Liver (tissue), 9 donors: ENCODE measurements around the gene DIDO1. TPM values are rescaled to one million over a fixed set of nuclear protein-coding genes. Genes with fewer than 3 reads are reported as not detected.

Experiments
- DNase-seq: peaks from one replicate; pipeline ENCODE4 v3.0.0-alpha.2; 2017; ENCODE audit warnings: low spot score
- H3K27ac ChIP-seq, 2 donors: one replicate each; pipeline ENCODE4 v1.7.0; 2013; ENCODE audit warnings: inconsistent platforms in 2 of 2, low read length in 2 of 2, control low read depth in 1 of 2, low read depth in 1 of 2, mild to moderate bottlenecking in 1 of 2
- H3K27me3 ChIP-seq, 4 donors: one replicate each; pipeline versions ENCODE4 v1.6.1 to v1.7.0; 2013; ENCODE audit warnings: low read length in 3 of 4, inconsistent platforms in 1 of 4, mild to moderate bottlenecking in 1 of 4, moderate library complexity in 1 of 4; ENCODE audit not compliant: control insufficient read depth in 4 of 4, insufficient read depth in 4 of 4
- H3K36me3 ChIP-seq, 4 donors: one replicate each; pipeline versions ENCODE4 v1.6.1 to v1.7.0; 2013; ENCODE audit warnings: low read length in 3 of 4, mild to moderate bottlenecking in 3 of 4, low read depth in 1 of 4, moderate library complexity in 1 of 4; ENCODE audit not compliant: control insufficient read depth in 4 of 4, insufficient read depth in 3 of 4
- H3K4me1 ChIP-seq, 4 donors: one replicate each; pipeline versions ENCODE4 v1.6.1 to v1.7.0; 2013; ENCODE audit warnings: low read length in 3 of 4, mild to moderate bottlenecking in 3 of 4, moderate library complexity in 1 of 4; ENCODE audit not compliant: control insufficient read depth in 4 of 4, insufficient read depth in 4 of 4
- H3K4me3 ChIP-seq, 3 donors: one replicate each; pipeline versions ENCODE4 v1.6.1 to v1.7.0; 2013; ENCODE audit warnings: low read length in 3 of 3, control low read depth in 1 of 3, low read depth in 1 of 3, mild to moderate bottlenecking in 1 of 3
- H3K9ac ChIP-seq, 2 donors: one replicate each; pipeline ENCODE4 v1.7.0; 2013; ENCODE audit warnings: low read length in 2 of 2, mild to moderate bottlenecking in 2 of 2, moderate library complexity in 2 of 2, control low read depth in 1 of 2, low read depth in 1 of 2
- H3K9me3 ChIP-seq, 4 donors: one replicate each; pipeline versions ENCODE4 v1.6.1 to v1.7.0; 2013; ENCODE audit warnings: low read length in 3 of 4; ENCODE audit not compliant: control insufficient read depth in 4 of 4
- CTCF ChIP-seq: fragments of 150-350 bp; IDR thresholded peaks from 2 replicates; pipeline ENCODE4 v1.5.1; 2017; ENCODE audit warnings: improper control_type of control experiment, low read depth, low read length; ENCODE audit not compliant: missing input control
- EGR1 ChIP-seq, 2 donors: IDR thresholded peaks; 2 replicates each; pipeline ENCODE4 v1.6.1; 2016 to 2018; ENCODE audit warnings: antibody characterized with exemption in 2 of 2, low read depth in 2 of 2
- FOXA1 ChIP-seq: IDR thresholded peaks from 2 replicates; pipeline ENCODE4 v1.6.1; 2016; ENCODE audit warnings: antibody characterized with exemption
- FOXA2 ChIP-seq: IDR thresholded peaks from 2 replicates; pipeline ENCODE4 v1.6.1; 2016; ENCODE audit warnings: antibody characterized with exemption
- GABPA ChIP-seq, 2 donors: IDR thresholded peaks in 1 of 2; conservative IDR thresholded peaks in 1 of 2; 2 replicates each; pipeline ENCODE4 v1.6.1; 2016; ENCODE audit warnings: antibody characterized with exemption in 2 of 2, mild to moderate bottlenecking in 1 of 2, moderate library complexity in 1 of 2
- HNF4A ChIP-seq, 2 donors: conservative IDR thresholded peaks; 2 replicates each; pipeline ENCODE4 v1.6.1; 2016; ENCODE audit warnings: antibody characterized with exemption in 2 of 2, mild to moderate bottlenecking in 2 of 2
- HNF4G ChIP-seq: IDR thresholded peaks from 2 replicates; pipeline ENCODE4 v1.6.1; 2016; ENCODE audit warnings: antibody characterized with exemption
- JUND ChIP-seq, 2 donors: IDR thresholded peaks; 2 replicates each; pipeline ENCODE4 v1.6.1; 2016; ENCODE audit warnings: antibody characterized with exemption in 2 of 2
- MAX ChIP-seq: IDR thresholded peaks from 2 replicates; pipeline ENCODE4 v1.6.1; 2016; ENCODE audit warnings: antibody characterized with exemption
- NR2F2 ChIP-seq: IDR thresholded peaks from 2 replicates; pipeline ENCODE4 v1.6.1; 2016; ENCODE audit warnings: antibody characterized with exemption
- RAD21 ChIP-seq, 2 donors: IDR thresholded peaks; 2 replicates each; pipeline ENCODE4 v1.6.1; 2016; ENCODE audit warnings: antibody characterized with exemption in 2 of 2, mild to moderate bottlenecking in 2 of 2
- REST ChIP-seq: IDR thresholded peaks from 2 replicates; pipeline ENCODE4 v1.6.1; 2016; ENCODE audit warnings: antibody characterized with exemption, mild to moderate bottlenecking
- RXRA ChIP-seq, 2 donors: IDR thresholded peaks; 2 replicates each; pipeline ENCODE4 v1.6.1; 2017 to 2018; ENCODE audit warnings: antibody characterized with exemption in 2 of 2, mild to moderate bottlenecking in 1 of 2
- SP1 ChIP-seq: IDR thresholded peaks from 2 replicates; pipeline ENCODE4 v1.6.1; 2018; ENCODE audit warnings: antibody characterized with exemption, mild to moderate bottlenecking
- TAF1 ChIP-seq: conservative IDR thresholded peaks from 2 replicates; pipeline ENCODE4 v1.6.1; 2016; ENCODE audit warnings: antibody characterized with exemption, mild to moderate bottlenecking
- YY1 ChIP-seq: IDR thresholded peaks from 2 replicates; pipeline ENCODE4 v1.6.1; 2016; ENCODE audit warnings: antibody characterized with exemption, mild to moderate bottlenecking
- ZBTB33 ChIP-seq: IDR thresholded peaks from 2 replicates; pipeline ENCODE4 v1.6.1; 2016; ENCODE audit warnings: antibody characterized with exemption
- WGBS: extraction: QIAGEN DNeasy Blood & Tissue Kit; methylation state at CpG from one replicate; pipeline ENCODE4 v1.1.7; 2013; 5-methylcytosine and 5-hydroxymethylcytosine counted together
- polyA plus RNA-seq, 2 donors: library from polyadenylated mRNA; stranded (reverse) in 1 of 2; unstranded in 1 of 2; fragments of 200-250 nt in 1 of 2; fragments of >200 nt in 1 of 2; fragmentation: Nextera tagmentation in 1 of 2; extraction: Ambion mirVana in 1 of 2; gene quantifications; one replicate each; pipeline versions ENCODE4 v1.2.1 to v1.2.3, GENCODE V29; 2013 to 2015
- total RNA-seq, 2 donors: library from RNA; depleted of rRNA; stranded (reverse); fragments of >200 nt; gene quantifications; one replicate each; pipeline ENCODE4 v1.2.3, GENCODE V29; 2014
- TF ChIP-seq, protein P1 (sequence below): IDR thresholded peaks from 2 replicates; pipeline ENCODE4 v1.6.1; 2016; ENCODE audit warnings: antibody characterized with exemption
- donor health status: healthy.
- donor health status: healthy.
- donor health status: healthy.
- donor health status: healthy.
- donor health status: healthy.

DIDO1 gene
- total and polyA plus RNA-seq, 4 donors = 10.1 to 43.1 (median 17.4) TPM

GRCh38 chr20:62949153-62949821 is 23.0 kb upstream of the DIDO1 start:
- TF ChIP-seq REST = no peak
- TF ChIP-seq EGR1 (IDR thresholded peaks at IDR 0.05; ENCODE audit: low read depth in 2 of 2) = no peak
- no peak for TF ChIP-seq HNF4G
- TF ChIP-seq MAX = no peak
- no peak for TF ChIP-seq RXRA (IDR thresholded peaks at IDR 0.05)
- no peak for TF ChIP-seq JUND (IDR thresholded peaks at IDR 0.05)
- no peak for TF ChIP-seq FOXA1
- TF ChIP-seq, protein P1, sequence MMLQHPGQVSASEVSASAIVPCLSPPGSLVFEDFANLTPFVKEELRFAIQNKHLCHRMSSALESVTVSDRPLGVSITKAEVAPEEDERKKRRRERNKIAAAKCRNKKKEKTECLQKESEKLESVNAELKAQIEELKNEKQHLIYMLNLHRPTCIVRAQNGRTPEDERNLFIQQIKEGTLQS = no peak
- TF ChIP-seq ZBTB33 = no peak
- no peak for TF ChIP-seq TAF1
- no peak for TF ChIP-seq GABPA (IDR thresholded peaks at IDR 0.05 in 1 of 2, conservative IDR thresholded peaks at IDR 0.05 in 1 of 2)
- no peak for TF ChIP-seq RAD21 (IDR thresholded peaks at IDR 0.05)
- TF ChIP-seq FOXA2 = no peak
- no peak for TF ChIP-seq CTCF
- TF ChIP-seq YY1 = no peak
- TF ChIP-seq HNF4A (conservative IDR thresholded peaks at IDR 0.05) = no peak
- TF ChIP-seq NR2F2 = no peak
- TF ChIP-seq SP1 = no peak
- H3K9ac ChIP-seq = no peak overlapping the region
- H3K4me3 ChIP-seq = no peak overlapping the region
- H3K27me3 ChIP-seq = no peaks in the 10 kb centered on the region
- peaks cover 3 to 41% (median 17%) of the 10 kb centered on the region in 4 donors for H3K36me3 ChIP-seq
- no peak for DNase-seq
- no peaks in the 10 kb centered on the region for H3K9me3 ChIP-seq
- WGBS = 95% methylated on average over 6 of the region's 6 CpGs
- H3K27ac ChIP-seq = no peak overlapping the region
- peaks cover 3 to 29% (median 18%) of the 10 kb centered on the region in 4 donors for H3K4me1 ChIP-seq
